ENCODE measurements around the gene B9D2. TPM values are rescaled to one million over a fixed set of nuclear protein-coding genes. Genes with fewer than 3 reads are reported as not detected.
"Not testable (repeated sequence)": the region's sequence is repeated elsewhere in the genome, so short reads cannot be mapped to it uniquely, and the experiment has no call there.

B9D2 gene
- total RNA-seq, 1 donor from 2014 or later = 10.7 TPM

DNA sequence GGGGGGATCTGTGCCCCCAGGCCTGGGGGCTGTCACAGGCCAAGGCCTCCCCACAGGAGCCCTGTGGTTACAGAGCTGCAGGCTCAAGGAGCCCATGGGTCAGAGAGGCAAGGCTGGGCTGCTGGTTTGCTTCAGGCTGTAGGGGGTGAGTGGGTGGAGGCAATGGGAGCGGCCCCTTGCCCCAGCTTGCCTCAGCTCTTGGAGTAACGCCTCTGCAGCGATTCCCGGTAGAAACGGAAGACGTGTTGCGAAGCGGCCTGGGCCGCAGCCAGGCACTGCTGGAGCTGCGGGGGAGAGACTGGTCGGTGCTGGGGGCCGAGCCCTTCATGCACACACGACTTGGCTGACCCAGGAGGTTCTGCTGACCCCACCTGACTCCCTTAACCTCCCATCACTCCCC lies 22.5 kb upstream of the B9D2 start:
- DNase-seq (ENCODE audit: low spot score, unreplicated experiment) = no peak
- Mint-ChIP-seq H3K9me3 (ENCODE audit: low read depth) (no peaks in the 10 kb centered on the region), H3K4me1 (ENCODE audit: low read depth) (no peaks in the 10 kb centered on the region), H3K4me3 (ENCODE audit: low read depth) (no peak overlapping the region), H3K36me3 (ENCODE audit: insufficient read depth) (peaks cover 3% of the 10 kb centered on the region), H3K27me3 (no peaks in the 10 kb centered on the region), H3K27ac (no peak overlapping the region)
- TF ChIP-seq, protein P1, sequence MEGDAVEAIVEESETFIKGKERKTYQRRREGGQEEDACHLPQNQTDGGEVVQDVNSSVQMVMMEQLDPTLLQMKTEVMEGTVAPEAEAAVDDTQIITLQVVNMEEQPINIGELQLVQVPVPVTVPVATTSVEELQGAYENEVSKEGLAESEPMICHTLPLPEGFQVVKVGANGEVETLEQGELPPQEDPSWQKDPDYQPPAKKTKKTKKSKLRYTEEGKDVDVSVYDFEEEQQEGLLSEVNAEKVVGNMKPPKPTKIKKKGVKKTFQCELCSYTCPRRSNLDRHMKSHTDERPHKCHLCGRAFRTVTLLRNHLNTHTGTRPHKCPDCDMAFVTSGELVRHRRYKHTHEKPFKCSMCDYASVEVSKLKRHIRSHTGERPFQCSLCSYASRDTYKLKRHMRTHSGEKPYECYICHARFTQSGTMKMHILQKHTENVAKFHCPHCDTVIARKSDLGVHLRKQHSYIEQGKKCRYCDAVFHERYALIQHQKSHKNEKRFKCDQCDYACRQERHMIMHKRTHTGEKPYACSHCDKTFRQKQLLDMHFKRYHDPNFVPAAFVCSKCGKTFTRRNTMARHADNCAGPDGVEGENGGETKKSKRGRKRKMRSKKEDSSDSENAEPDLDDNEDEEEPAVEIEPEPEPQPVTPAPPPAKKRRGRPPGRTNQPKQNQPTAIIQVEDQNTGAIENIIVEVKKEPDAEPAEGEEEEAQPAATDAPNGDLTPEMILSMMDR (IDR thresholded peaks at IDR 0.05; ENCODE audit: unreplicated experiment) = no peak

DNA sequence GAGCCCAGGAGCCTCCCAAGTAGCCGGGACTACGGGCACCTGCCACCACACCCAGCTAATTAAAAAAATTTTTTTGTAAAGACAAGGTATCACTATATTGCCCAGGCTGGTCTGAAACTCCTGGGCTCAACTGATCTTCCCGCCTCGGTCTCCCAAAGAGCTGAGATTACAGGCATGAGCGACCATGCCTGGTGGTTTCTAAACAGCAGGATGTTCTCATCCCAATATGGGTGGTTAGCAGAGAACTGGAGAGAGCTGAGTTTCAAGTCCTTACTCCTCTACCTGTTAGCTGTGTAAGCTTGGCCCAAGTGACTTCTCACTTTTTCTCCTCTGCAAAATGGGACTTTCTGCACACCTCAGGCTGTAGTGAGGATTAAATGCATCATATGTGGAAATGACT lies 20.4 kb upstream of the B9D2 start:
- no peak overlapping the region for H3K27ac Mint-ChIP-seq
- H3K4me3 Mint-ChIP-seq (ENCODE audit: low read depth) = no peak overlapping the region
- peaks cover 2% of the 10 kb centered on the region for H3K36me3 Mint-ChIP-seq (ENCODE audit: insufficient read depth)
- TF ChIP-seq, protein P1 (IDR thresholded peaks at IDR 0.05; ENCODE audit: unreplicated experiment) = no peak
- no peaks in the 10 kb centered on the region for H3K4me1 Mint-ChIP-seq (ENCODE audit: low read depth)
- DNase-seq (ENCODE audit: low spot score, unreplicated experiment) = no peak
- H3K9me3 Mint-ChIP-seq (ENCODE audit: low read depth) = no peaks in the 10 kb centered on the region
- H3K27me3 Mint-ChIP-seq = no peaks in the 10 kb centered on the region

DNA sequence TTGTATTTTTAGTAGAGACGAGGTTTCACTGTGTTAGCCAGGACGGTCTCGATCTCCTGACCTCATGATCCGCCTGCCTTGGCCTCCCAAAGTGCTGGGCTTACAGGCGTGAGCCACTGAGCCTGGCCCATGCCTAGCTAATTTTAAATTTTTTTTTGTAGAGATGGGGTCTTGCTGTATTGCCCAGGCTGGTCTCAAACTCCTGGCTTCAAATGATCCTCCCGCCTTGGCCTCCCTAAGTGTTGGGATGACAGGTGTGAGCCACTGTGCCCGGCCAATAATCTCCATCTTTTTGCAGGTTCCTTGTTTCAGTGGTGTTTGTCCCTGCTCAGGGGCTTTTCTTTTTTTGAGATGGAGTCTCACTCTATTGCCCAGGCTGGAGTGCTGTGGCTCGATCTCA lies 17.6 kb upstream of the B9D2 start:
- not testable (repeated sequence) for H3K27me3 Mint-ChIP-seq; H3K4me3 Mint-ChIP-seq (ENCODE audit: low read depth); H3K27ac Mint-ChIP-seq; DNase-seq (ENCODE audit: low spot score, unreplicated experiment); H3K4me1 Mint-ChIP-seq (ENCODE audit: low read depth); H3K36me3 Mint-ChIP-seq (ENCODE audit: insufficient read depth); H3K9me3 Mint-ChIP-seq (ENCODE audit: low read depth)

DNA sequence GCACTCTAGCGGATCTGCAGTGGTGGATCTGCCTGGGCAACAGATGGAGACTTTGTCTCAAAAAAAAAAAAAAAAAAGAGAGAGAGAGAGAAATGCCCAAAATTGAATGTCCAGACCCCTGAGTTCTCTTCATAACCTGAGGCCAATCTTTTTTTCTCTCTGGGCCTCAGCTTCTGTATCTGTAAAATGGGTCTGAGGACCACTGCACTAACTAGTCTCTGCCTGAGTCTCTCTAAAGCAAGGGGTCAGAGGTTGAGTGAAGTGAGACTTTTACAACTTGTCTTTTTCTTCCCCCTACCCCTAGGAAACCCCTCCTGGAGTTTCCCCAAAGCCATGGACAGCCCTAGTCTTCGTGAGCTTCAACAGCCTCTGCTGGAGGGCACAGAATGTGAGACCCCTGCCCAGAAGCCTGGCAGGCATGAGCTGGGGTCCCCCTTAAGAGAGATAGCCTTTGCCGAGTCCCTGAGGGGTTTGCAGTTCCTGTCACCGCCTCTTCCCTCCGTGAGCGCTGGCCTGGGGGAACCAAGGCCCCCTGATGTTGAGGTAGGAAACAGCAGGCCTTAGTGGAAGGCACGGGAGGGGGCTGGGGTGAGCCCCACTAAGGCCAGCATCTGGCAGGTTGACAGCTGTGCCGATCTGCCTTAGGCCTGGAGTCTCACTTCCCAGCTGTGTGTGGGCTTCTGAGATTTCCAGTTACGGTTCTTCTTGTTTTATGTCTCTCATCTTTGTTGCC lies 14.2 kb upstream of the B9D2 start:
- Mint-ChIP-seq H3K27ac (peak overlapping the region; percentile 41), H3K4me3 (ENCODE audit: low read depth) (no peak overlapping the region), H3K9me3 (ENCODE audit: low read depth) (no peaks in the 10 kb centered on the region), H3K4me1 (ENCODE audit: low read depth) (peaks cover 8% of the 10 kb centered on the region), H3K27me3 (no peaks in the 10 kb centered on the region), H3K36me3 (ENCODE audit: insufficient read depth) (no peaks in the 10 kb centered on the region)
- TF ChIP-seq, protein P1 (IDR thresholded peaks at IDR 0.05; ENCODE audit: unreplicated experiment) = peak; percentile 27
- no peak for DNase-seq (ENCODE audit: low spot score, unreplicated experiment)

DNA sequence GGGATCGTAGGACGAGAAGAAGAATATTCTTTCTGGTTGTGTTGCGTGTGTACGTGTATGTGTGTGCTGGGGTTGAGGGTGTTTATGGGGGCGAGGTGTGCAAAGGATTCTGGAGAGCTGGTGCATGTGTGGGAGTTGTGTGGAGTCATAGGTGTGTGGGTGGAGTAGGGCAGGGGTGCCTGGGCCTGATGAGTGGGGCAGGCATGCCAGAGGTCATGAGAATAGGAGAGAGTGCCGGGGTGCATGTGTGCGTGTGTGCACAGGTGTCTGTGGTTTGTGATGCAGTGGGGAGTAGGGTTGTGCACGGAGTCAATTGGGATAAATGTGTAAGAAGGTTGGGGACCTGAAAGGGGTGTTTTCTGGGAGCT lies 13.0 kb upstream of the B9D2 start:
- Mint-ChIP-seq H3K27me3 (no peaks in the 10 kb centered on the region), H3K4me1 (ENCODE audit: low read depth) (peaks cover 8% of the 10 kb centered on the region), H3K9me3 (ENCODE audit: low read depth) (no peaks in the 10 kb centered on the region), H3K36me3 (ENCODE audit: insufficient read depth) (no peaks in the 10 kb centered on the region), H3K27ac (peak overlapping the region; percentile 48), H3K4me3 (ENCODE audit: low read depth) (peak overlapping the region; percentile 61)
- DNase-seq (ENCODE audit: low spot score, unreplicated experiment) = no peak
- TF ChIP-seq, protein P1 (IDR thresholded peaks at IDR 0.05; ENCODE audit: unreplicated experiment) = no peak

Data from progenitor cell of endocrine pancreas (in vitro differentiated cells).